Karpas-422 (cell line): ENCODE data around the gene LHX4. TPM values are rescaled to one million over a fixed set of nuclear protein-coding genes. Genes with fewer than 3 reads are reported as not detected.

Experiments
- DNase-seq: peaks from one replicate; pipeline ENCODE4 v3.0.0-alpha.2; 2015
- H2AFZ ChIP-seq: fragments of 200-600 bp; sonication (generic); 2 replicates; pipeline ENCODE4 v1.6.1; 2014; ENCODE audit warnings: antibody characterized with exemption, low read length, mixed read lengths
- H3K27ac ChIP-seq: fragments of 200-600 bp; sonication (generic); 2 replicates; pipeline ENCODE4 v1.5.1; 2014; ENCODE audit warnings: mild to moderate bottlenecking, low read length, moderate library complexity
- H3K27me3 ChIP-seq: fragments of 200-600 bp; sonication (generic); 2 replicates; pipeline ENCODE4 v1.6.1; 2014; ENCODE audit warnings: low read length, mixed read lengths
- H3K36me3 ChIP-seq: fragments of 200-600 bp; sonication (generic); 2 replicates; pipeline ENCODE4 v1.6.1; 2014; ENCODE audit warnings: low read length, mixed read lengths; ENCODE audit not compliant: insufficient read depth
- H3K4me1 ChIP-seq: fragments of 200-600 bp; sonication (generic); 2 replicates; pipeline ENCODE4 v1.6.1; 2014; ENCODE audit warnings: mild to moderate bottlenecking, low read length, mixed read lengths
- H3K4me2 ChIP-seq: fragments of 200-600 bp; sonication (generic); 2 replicates; pipeline ENCODE4 v1.6.1; 2014; ENCODE audit warnings: low read length, low read depth, mild to moderate bottlenecking; ENCODE audit not compliant: poor library complexity, severe bottlenecking
- H3K4me3 ChIP-seq: fragments of 200-600 bp; sonication (generic); 2 replicates; pipeline ENCODE4 v1.5.1; 2014; ENCODE audit warnings: mild to moderate bottlenecking, antibody characterized with exemption, low read length, mixed read lengths
- H3K79me2 ChIP-seq: fragments of 200-600 bp; sonication (generic); 2 replicates; pipeline ENCODE4 v1.6.1; 2014; ENCODE audit warnings: mild to moderate bottlenecking, low read length, mixed read lengths
- H3K9ac ChIP-seq: fragments of 200-600 bp; sonication (generic); 2 replicates; pipeline ENCODE4 v1.6.0; 2014; ENCODE audit warnings: low read length
- H3K9me2 ChIP-seq: fragments of 200-600 bp; sonication (generic), shearing (Covaris generic); replicated peaks from 2 replicates; pipeline ENCODE4 v1.6.0; 2014; ENCODE audit warnings: mild to moderate bottlenecking, low read length, moderate library complexity; ENCODE audit not compliant: insufficient read depth
- H3K9me3 ChIP-seq: fragments of 300-700, 200-600 bp; sonication (generic); 2 replicates; pipeline ENCODE4 v1.6.1; 2014; ENCODE audit warnings: low read length, mixed read lengths
- H4K20me1 ChIP-seq: fragments of 200-600 bp; sonication (generic); 2 replicates; pipeline ENCODE4 v1.6.1; 2014; ENCODE audit warnings: mild to moderate bottlenecking, antibody characterized with exemption, low read length, low read depth; ENCODE audit not compliant: insufficient read depth
- total RNA-seq: library from RNA; depleted of rRNA; stranded (reverse); fragments of >200 nt; shearing (Covaris generic); gene quantifications from 2 replicates; pipeline ENCODE4 v1.2.3, GENCODE V29; 2014; ENCODE audit warnings: low replicate concordance; rRNA removed

Gene LHX4
- not detected in 2 replicates for total RNA-seq

- Histone ChIP-seq H3K9ac (peak within 1 kb of the TSS; percentile 70), H3K27me3 (no peaks in the 10 kb centered on the region), H3K27ac (no peak within 1 kb of the TSS), H3K79me2 (no peaks in the 10 kb centered on the region), H3K9me2 (no peaks in the 10 kb centered on the region), H4K20me1 (no peaks in the 10 kb centered on the region), H3K36me3 (no peaks in the 10 kb centered on the region), H3K9me3 (no peaks in the 10 kb centered on the region), H3K4me3 (peak within 1 kb of the TSS; percentile 71), H3K4me2 (peak within 1 kb of the TSS; percentile 93), H2AFZ (peak within 1 kb of the TSS; percentile 93), H3K4me1 (peaks cover 16% of the 10 kb centered on the region)
- peak; percentile 77 for DNase-seq
These were observed at the start of gene LHX4 for GRCh38 chr1:180229483-180230415. Gene LHX4 (plus strand): TSS chr1:180230264. CDS start chr1:180230530, 266 bp downstream.

DNA sequence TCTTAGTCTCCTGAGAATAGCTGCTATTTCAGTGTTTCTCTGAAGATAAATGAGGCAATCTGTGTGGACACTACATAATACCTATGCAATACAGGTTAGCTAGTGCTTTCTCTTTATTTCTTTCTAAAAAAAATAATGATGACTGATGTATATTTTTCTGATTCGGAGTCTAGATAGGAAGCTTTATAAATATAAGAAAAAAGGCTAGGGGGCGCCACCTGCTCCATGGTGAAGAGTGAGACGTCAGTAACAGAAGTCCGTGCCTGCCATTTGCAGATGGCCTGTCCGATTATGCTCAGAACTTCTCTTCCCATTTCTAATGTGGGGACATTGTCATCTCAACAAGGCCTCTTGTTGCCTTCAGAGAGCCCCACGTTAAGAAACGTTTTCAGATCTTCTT lies 49.0 kb upstream of the LHX4 start:
- no peaks in the 10 kb centered on the region for H3K27me3 ChIP-seq
- no peak overlapping the region for H3K4me3 ChIP-seq
- no peak overlapping the region for H2AFZ ChIP-seq
- DNase-seq, result peak; percentile 72
- H3K27ac ChIP-seq, result no peak overlapping the region
- H3K36me3 ChIP-seq, result no peaks in the 10 kb centered on the region
- no peaks in the 10 kb centered on the region for H3K9me2 ChIP-seq
- no peaks in the 10 kb centered on the region for H3K4me1 ChIP-seq
- H3K79me2 ChIP-seq, result no peaks in the 10 kb centered on the region
- H3K9me3 ChIP-seq, result no peaks in the 10 kb centered on the region
- H3K9ac ChIP-seq, result no peak overlapping the region
- H3K4me2 ChIP-seq, result no peak overlapping the region
- H4K20me1 ChIP-seq, result no peaks in the 10 kb centered on the region

DNA sequence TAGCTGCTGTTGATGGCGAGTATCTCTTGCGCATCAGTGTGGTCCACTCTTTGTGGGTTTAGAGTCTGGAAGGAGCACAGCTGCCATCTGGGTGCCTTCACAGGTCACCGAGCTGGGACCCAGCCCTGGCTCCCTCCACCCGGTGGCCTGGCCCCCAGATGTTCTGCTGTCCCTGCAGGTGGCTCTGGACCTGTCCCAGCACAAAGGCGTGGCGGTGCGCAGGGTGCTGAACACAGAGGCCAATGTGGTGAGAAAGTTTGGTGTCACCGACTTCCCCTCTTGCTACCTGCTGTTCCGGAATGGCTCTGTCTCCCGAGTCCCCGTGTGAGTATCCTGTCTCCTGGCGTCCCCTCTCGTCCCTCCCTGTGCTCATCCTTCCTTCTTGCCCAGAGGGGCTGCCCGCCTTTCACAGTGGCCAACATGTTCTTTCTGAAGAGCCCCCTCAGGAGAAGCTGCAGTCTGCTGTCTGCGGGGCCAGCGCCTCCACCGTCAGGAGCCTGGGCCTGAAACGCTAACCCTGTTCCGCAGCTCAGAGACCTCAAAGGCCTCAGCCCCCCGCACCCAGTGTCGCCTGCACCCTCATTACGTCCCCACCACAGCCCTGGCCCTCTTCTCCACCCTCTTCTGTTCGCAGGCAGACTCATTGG lies 47.9 kb upstream of the LHX4 start:
- no peaks in the 10 kb centered on the region for H4K20me1 ChIP-seq
- DNase-seq, result no peak
- no peaks in the 10 kb centered on the region for H3K4me1 ChIP-seq
- no peaks in the 10 kb centered on the region for H3K9me3 ChIP-seq
- no peak overlapping the region for H3K9ac ChIP-seq
- no peaks in the 10 kb centered on the region for H3K27me3 ChIP-seq
- H3K4me2 ChIP-seq, result no peak overlapping the region
- no peaks in the 10 kb centered on the region for H3K79me2 ChIP-seq
- no peak overlapping the region for H3K27ac ChIP-seq
- H3K9me2 ChIP-seq, result no peaks in the 10 kb centered on the region
- H3K36me3 ChIP-seq, result no peaks in the 10 kb centered on the region
- no peak overlapping the region for H2AFZ ChIP-seq
- no peak overlapping the region for H3K4me3 ChIP-seq

- no peaks in the 10 kb centered on the region for H3K79me2 ChIP-seq
- DNase-seq, result no peak
- H3K4me2 ChIP-seq, result no peak overlapping the region
- no peaks in the 10 kb centered on the region for H3K27me3 ChIP-seq
- H3K9me3 ChIP-seq, result no peaks in the 10 kb centered on the region
- H4K20me1 ChIP-seq, result no peaks in the 10 kb centered on the region
- no peak overlapping the region for H3K9ac ChIP-seq
- no peak overlapping the region for H2AFZ ChIP-seq
- H3K36me3 ChIP-seq, result no peaks in the 10 kb centered on the region
- H3K4me1 ChIP-seq, result no peaks in the 10 kb centered on the region
- no peak overlapping the region for H3K4me3 ChIP-seq
- H3K9me2 ChIP-seq, result no peaks in the 10 kb centered on the region
- H3K27ac ChIP-seq, result no peak overlapping the region
These were observed 47.3 kb upstream of the LHX4 start for GRCh38 chr1:180182643-180183311.

DNA sequence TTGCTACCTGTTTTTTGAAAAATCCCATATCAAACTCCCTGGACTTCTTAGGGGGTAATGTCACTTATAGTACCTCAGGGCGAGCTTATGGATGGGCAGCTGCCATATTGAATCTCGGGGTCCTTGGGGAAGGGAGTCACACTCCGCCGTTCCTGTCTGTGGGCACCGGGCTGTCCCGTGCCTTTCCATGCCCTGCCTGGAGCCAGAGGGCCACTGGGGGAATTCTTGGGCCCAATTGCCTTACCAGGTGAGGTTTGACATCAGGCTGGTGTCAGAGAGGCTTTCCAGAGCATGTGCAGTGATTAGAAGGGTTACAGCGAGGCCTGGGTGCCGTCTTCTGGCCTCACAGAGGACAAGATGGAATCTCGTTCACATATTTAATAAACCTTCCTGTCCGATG lies 46.6 kb upstream of the LHX4 start:
- no peak overlapping the region for H3K4me2 ChIP-seq
- H3K79me2 ChIP-seq, result no peaks in the 10 kb centered on the region
- H3K9ac ChIP-seq, result no peak overlapping the region
- H4K20me1 ChIP-seq, result no peaks in the 10 kb centered on the region
- H3K4me1 ChIP-seq, result no peaks in the 10 kb centered on the region
- H3K36me3 ChIP-seq, result no peaks in the 10 kb centered on the region
- DNase-seq, result no peak
- H3K27ac ChIP-seq, result no peak overlapping the region
- no peaks in the 10 kb centered on the region for H3K27me3 ChIP-seq
- no peaks in the 10 kb centered on the region for H3K9me3 ChIP-seq
- H3K9me2 ChIP-seq, result no peaks in the 10 kb centered on the region
- H2AFZ ChIP-seq, result no peak overlapping the region
- no peak overlapping the region for H3K4me3 ChIP-seq

DNA sequence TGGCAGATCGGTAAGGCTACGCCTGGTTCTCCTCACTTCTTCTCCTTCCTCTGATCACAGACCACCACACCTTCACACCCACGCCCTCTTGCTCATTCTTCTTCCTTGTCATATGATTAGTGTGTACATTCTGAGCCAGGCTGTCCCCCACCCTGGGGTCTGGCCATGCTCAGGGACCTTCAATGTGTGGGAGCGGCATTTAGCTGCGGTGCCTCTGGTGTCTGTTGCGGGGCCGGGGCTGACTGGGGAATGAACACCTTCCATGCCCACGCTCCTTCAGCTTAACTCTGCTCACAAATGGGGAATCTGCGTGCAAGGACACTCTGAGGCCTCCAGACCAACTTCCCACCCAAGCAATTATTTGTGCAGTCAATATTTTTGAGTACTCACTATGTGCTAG lies 46.0 kb upstream of the LHX4 start:
- H3K36me3 ChIP-seq, result no peaks in the 10 kb centered on the region
- H3K27me3 ChIP-seq, result no peaks in the 10 kb centered on the region
- H3K9me3 ChIP-seq, result no peaks in the 10 kb centered on the region
- no peak overlapping the region for H2AFZ ChIP-seq
- H4K20me1 ChIP-seq, result no peaks in the 10 kb centered on the region
- no peak overlapping the region for H3K4me3 ChIP-seq
- no peak overlapping the region for H3K27ac ChIP-seq
- H3K79me2 ChIP-seq, result no peaks in the 10 kb centered on the region
- H3K4me2 ChIP-seq, result no peak overlapping the region
- H3K9ac ChIP-seq, result no peak overlapping the region
- no peak for DNase-seq
- H3K4me1 ChIP-seq, result no peaks in the 10 kb centered on the region
- H3K9me2 ChIP-seq, result no peaks in the 10 kb centered on the region

GRCh38 chr1:180185281-180185680 lies 44.8 kb upstream of the LHX4 start:
- no peaks in the 10 kb centered on the region for H3K36me3 ChIP-seq
- H3K4me2 ChIP-seq, result no peak overlapping the region
- no peak overlapping the region for H3K9ac ChIP-seq
- no peaks in the 10 kb centered on the region for H3K27me3 ChIP-seq
- no peak for DNase-seq
- H3K4me3 ChIP-seq, result no peak overlapping the region
- H3K79me2 ChIP-seq, result no peaks in the 10 kb centered on the region
- H2AFZ ChIP-seq, result no peak overlapping the region
- no peaks in the 10 kb centered on the region for H3K4me1 ChIP-seq
- H3K9me2 ChIP-seq, result no peaks in the 10 kb centered on the region
- no peaks in the 10 kb centered on the region for H3K9me3 ChIP-seq
- H4K20me1 ChIP-seq, result no peaks in the 10 kb centered on the region
- no peak overlapping the region for H3K27ac ChIP-seq
